LNCaP clone FGC (cell line): ENCODE data around the gene DNAH7.

ENCODE experiments used
- DNase-seq: peaks from one replicate; pipeline ENCODE4 v3.0.0-alpha.2; 2011; ENCODE audit warnings: low read depth
- H3K4me3 ChIP-seq: 2 replicates; pipeline ENCODE4 v1.5.1; 2011; ENCODE audit warnings: mild to moderate bottlenecking, low read depth, low read length, control low read depth
- TF ChIP-seq, protein P1 (sequence below): IDR thresholded peaks from 2 replicates; pipeline ENCODE4 v1.5.1; 2012; ENCODE audit warnings: mild to moderate bottlenecking; ENCODE audit not compliant: control insufficient read depth, insufficient read depth; ENCODE audit errors: extremely low read depth

Gene DNAH7

DNA sequence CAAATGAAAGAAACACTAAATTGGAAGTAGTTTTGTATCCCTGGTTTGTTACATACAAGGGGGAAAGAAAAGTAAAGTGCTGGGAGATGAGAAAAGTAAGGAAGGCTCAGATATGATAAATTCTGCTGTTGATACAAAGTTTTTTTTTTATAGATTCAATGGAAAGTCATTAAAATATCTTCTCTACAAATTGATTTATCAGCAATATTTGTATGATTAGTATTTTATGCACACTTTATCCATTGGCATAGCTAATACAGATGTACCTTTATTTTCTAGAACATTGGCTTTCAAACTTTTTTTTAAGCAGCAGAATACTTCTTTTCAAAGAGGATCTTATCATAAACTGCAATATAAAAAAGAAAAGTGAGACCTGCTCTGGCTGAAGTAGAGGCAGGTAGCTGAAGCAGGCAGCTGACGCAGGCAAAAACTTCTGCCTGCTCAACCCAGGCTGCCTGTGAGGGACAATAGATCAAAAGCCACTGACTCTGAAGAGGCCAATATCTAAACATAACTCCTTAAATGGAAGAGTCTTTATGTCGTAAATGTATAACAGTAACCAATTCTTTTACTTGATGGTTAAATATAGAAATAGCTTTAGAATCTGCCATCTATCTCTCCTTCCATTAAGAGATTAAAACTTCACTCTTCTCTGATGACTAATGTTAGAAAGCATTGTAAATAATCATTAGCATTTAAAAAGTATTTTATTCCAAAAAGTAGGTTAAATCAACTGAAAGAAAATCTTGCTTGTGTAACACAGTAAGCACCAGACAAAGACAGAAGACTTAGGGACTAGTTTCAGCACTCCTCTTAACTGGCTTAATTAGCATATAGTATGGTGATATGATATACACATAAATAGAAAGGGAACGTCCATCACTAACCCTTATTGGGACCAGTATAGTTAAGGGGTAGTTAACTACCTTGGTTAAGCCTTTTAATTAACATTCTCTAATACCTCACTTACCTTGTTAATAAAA, 237.4 kb downstream of the DNAH7 start:
- DNase-seq, result no peak
- TF ChIP-seq, protein P1, sequence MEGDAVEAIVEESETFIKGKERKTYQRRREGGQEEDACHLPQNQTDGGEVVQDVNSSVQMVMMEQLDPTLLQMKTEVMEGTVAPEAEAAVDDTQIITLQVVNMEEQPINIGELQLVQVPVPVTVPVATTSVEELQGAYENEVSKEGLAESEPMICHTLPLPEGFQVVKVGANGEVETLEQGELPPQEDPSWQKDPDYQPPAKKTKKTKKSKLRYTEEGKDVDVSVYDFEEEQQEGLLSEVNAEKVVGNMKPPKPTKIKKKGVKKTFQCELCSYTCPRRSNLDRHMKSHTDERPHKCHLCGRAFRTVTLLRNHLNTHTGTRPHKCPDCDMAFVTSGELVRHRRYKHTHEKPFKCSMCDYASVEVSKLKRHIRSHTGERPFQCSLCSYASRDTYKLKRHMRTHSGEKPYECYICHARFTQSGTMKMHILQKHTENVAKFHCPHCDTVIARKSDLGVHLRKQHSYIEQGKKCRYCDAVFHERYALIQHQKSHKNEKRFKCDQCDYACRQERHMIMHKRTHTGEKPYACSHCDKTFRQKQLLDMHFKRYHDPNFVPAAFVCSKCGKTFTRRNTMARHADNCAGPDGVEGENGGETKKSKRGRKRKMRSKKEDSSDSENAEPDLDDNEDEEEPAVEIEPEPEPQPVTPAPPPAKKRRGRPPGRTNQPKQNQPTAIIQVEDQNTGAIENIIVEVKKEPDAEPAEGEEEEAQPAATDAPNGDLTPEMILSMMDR, result no peak
- no peak overlapping the region for H3K4me3 ChIP-seq

DNA sequence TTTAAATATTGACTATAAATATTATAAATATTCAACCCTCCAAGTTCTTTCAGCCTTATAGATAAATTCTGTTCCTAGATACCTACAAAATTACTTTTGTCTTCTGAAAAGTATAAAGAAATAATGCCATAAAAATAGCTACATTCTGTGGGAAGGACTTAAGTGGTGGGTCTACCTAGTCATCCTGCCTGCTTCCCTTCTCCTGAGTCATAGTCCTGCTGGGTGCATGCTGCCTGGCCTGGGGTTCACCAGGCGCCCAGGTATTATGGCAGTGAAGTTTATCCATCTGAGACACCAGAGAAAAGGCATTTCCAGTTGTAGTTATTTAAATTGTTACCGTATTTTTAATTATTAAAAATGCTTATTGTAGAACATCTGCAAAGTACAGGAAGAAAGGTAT, 244.2 kb downstream of the DNAH7 start:
- TF ChIP-seq, protein P1, result no peak
- H3K4me3 ChIP-seq, result no peak overlapping the region
- no peak for DNase-seq

GRCh38 chr2:195823206-195823605, 245.4 kb downstream of the DNAH7 start:
- no peak for DNase-seq
- TF ChIP-seq, protein P1, result no peak
- H3K4me3 ChIP-seq, result no peak overlapping the region

- no peak overlapping the region for H3K4me3 ChIP-seq
- DNase-seq, result no peak
These were observed 247.1 kb downstream of the DNAH7 start for GRCh38 chr2:195821566-195821932.

DNA sequence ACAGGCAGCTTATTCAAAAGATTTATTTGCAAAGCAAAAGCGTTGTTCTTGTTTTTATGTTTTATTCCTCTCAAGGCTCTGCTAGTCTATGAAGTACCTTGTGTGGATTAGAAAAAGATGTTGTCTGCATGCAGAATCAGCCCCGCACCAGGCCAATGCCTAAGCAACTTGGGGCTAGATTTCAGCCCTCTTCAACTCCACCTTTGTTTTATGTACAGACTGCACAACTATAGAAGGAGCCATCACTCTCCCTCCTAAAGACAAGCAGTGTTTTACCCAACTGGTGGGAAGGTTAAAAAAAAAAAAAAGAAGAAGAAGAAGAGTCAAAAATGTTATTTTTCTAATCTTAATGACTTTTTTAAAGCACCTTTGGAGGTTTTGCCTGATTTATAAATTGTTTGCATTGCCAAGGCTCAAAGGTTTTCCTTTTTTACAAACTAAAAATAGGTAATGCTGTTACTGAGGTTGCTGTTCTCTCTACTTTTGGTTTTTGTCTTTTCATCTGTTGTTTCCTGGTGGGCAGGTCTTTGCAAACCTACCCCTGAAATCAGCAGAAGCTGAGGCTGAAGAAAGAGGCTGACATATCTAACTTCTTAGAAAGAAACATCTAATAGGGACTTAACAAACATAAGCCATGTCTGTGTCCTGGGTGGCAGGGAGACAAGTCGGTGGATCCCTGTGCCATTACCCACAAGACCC, 247.6 kb downstream of the DNAH7 start:
- TF ChIP-seq, protein P1, result no peak
- no peak for DNase-seq
- H3K4me3 ChIP-seq, result no peak overlapping the region

More at GRCh38 chr2:195821566-195821932, 247.1 kb downstream of the DNAH7 start:
- TF ChIP-seq, protein P1, result no peak

GRCh38 chr2:195820373-195820772, 248.3 kb downstream of the DNAH7 start:
- H3K4me3 ChIP-seq, result no peak overlapping the region
- TF ChIP-seq, protein P1, result no peak
- no peak for DNase-seq
